Measurements from ENCODE around the gene SNAP91.

DNA sequence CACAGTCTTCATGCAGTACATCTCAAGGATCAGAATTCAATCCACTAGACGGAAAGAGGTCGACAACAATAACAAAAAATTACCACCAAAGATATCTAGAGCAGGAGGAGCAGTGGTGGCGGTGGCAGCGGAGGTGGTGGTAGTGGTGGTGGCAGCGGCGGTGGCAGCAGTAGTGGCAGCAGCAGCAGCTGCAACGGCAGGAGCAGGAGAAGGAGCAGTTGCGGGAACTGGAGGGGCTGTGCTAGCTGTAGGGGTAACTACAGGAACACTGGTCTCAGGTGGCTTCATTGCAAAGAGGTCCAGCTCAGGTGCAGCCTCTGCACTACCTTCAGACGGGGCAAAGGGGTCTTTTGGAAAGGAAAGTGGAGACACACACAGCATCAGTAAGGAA, 115.5 kb downstream of the SNAP91 start:
- TF ChIP-seq, protein P1, sequence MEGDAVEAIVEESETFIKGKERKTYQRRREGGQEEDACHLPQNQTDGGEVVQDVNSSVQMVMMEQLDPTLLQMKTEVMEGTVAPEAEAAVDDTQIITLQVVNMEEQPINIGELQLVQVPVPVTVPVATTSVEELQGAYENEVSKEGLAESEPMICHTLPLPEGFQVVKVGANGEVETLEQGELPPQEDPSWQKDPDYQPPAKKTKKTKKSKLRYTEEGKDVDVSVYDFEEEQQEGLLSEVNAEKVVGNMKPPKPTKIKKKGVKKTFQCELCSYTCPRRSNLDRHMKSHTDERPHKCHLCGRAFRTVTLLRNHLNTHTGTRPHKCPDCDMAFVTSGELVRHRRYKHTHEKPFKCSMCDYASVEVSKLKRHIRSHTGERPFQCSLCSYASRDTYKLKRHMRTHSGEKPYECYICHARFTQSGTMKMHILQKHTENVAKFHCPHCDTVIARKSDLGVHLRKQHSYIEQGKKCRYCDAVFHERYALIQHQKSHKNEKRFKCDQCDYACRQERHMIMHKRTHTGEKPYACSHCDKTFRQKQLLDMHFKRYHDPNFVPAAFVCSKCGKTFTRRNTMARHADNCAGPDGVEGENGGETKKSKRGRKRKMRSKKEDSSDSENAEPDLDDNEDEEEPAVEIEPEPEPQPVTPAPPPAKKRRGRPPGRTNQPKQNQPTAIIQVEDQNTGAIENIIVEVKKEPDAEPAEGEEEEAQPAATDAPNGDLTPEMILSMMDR (IDR thresholded peaks at IDR 0.05): no peak
- TF ChIP-seq, protein P2, sequence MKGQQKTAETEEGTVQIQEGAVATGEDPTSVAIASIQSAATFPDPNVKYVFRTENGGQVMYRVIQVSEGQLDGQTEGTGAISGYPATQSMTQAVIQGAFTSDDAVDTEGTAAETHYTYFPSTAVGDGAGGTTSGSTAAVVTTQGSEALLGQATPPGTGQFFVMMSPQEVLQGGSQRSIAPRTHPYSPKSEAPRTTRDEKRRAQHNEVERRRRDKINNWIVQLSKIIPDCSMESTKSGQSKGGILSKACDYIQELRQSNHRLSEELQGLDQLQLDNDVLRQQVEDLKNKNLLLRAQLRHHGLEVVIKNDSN (CRISPR knock-in tag; IDR thresholded peaks at IDR 0.05): no peak
- TF ChIP-seq ZNF138 (CRISPR knock-in tag; conservative IDR thresholded peaks at IDR 0.05) (no peak), ESRRA (CRISPR knock-in tag; IDR thresholded peaks at IDR 0.05; ENCODE audit: borderline replicate concordance) (no peak), RORB (CRISPR knock-in tag; IDR thresholded peaks at IDR 0.05) (no peak), CREB1 (CRISPR knock-in tag; IDR thresholded peaks at IDR 0.05) (no peak)
- TF ChIP-seq, protein P3, sequence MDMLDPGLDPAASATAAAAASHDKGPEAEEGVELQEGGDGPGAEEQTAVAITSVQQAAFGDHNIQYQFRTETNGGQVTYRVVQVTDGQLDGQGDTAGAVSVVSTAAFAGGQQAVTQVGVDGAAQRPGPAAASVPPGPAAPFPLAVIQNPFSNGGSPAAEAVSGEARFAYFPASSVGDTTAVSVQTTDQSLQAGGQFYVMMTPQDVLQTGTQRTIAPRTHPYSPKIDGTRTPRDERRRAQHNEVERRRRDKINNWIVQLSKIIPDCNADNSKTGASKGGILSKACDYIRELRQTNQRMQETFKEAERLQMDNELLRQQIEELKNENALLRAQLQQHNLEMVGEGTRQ (CRISPR knock-in tag; IDR thresholded peaks at IDR 0.05): no peak
- TF ChIP-seq, protein P4, sequence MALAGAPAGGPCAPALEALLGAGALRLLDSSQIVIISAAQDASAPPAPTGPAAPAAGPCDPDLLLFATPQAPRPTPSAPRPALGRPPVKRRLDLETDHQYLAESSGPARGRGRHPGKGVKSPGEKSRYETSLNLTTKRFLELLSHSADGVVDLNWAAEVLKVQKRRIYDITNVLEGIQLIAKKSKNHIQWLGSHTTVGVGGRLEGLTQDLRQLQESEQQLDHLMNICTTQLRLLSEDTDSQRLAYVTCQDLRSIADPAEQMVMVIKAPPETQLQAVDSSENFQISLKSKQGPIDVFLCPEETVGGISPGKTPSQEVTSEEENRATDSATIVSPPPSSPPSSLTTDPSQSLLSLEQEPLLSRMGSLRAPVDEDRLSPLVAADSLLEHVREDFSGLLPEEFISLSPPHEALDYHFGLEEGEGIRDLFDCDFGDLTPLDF (CRISPR knock-in tag; IDR thresholded peaks at IDR 0.05): no peak
